HG02970 (cell line): ENCODE data around the gene SNX24.
"Not testable (repeated sequence)": the region's sequence is repeated elsewhere in the genome, so short reads cannot be mapped to it uniquely, and the experiment has no call there.

Experiments
- ATAC-seq: cut with Tn5 transposase; IDR thresholded peaks from one replicate; pipeline ENCODE4 v1.9.1; 2021; ENCODE audit warnings: mild to moderate bottlenecking, moderate library complexity, moderate number of reproducible peaks; ENCODE audit not compliant: unreplicated experiment, low FRiP score

The SNX24 gene

GRCh38 chr5:122957457-122957856 lies 112.0 kb downstream of the SNX24 start:
- ATAC-seq = no peak

- ATAC-seq = no peak
Measured at GRCh38 chr5:122959740-122960445, 114.5 kb downstream of the SNX24 start.

- no peak for ATAC-seq
Measured at GRCh38 chr5:122963305-122963704, 117.9 kb downstream of the SNX24 start.

- no peak for ATAC-seq
Measured at GRCh38 chr5:122965111-122965510, 119.7 kb downstream of the SNX24 start.

GRCh38 chr5:122967085-122967484 lies 121.7 kb downstream of the SNX24 start:
- peak; percentile 39 for ATAC-seq

GRCh38 chr5:122967625-122968024 lies 122.2 kb downstream of the SNX24 start:
- ATAC-seq = peak; percentile 86

- peak; percentile 5 for ATAC-seq
Measured at GRCh38 chr5:122968056-122968455, 122.6 kb downstream of the SNX24 start.

- no peak for ATAC-seq
Measured at GRCh38 chr5:122971333-122971732, 125.9 kb downstream of the SNX24 start.

GRCh38 chr5:122972877-122973276 lies 127.5 kb downstream of the SNX24 start:
- no peak for ATAC-seq

- not testable (repeated sequence) for ATAC-seq
Measured at GRCh38 chr5:122973759-122974158, 128.3 kb downstream of the SNX24 start.

GRCh38 chr5:122974251-122974650 lies 128.8 kb downstream of the SNX24 start:
- not testable (repeated sequence) for ATAC-seq

GRCh38 chr5:122977319-122977718 lies 131.9 kb downstream of the SNX24 start:
- no peak for ATAC-seq

GRCh38 chr5:122978068-122978467 lies 132.7 kb downstream of the SNX24 start:
- ATAC-seq = no peak

GRCh38 chr5:122978644-122979297 lies 133.4 kb downstream of the SNX24 start:
- no peak for ATAC-seq

GRCh38 chr5:122981846-122982245 lies 136.4 kb downstream of the SNX24 start:
- no peak for ATAC-seq

- no peak for ATAC-seq
Measured at GRCh38 chr5:122982376-122982775, 137.0 kb downstream of the SNX24 start.

- no peak for ATAC-seq
Measured at GRCh38 chr5:122984425-122984824, 139.0 kb downstream of the SNX24 start.

GRCh38 chr5:122985006-122985700 lies 139.7 kb downstream of the SNX24 start:
- ATAC-seq = no peak

GRCh38 chr5:122985954-122986721 lies 140.7 kb downstream of the SNX24 start:
- ATAC-seq = peak; percentile 66

GRCh38 chr5:122996091-122996490 lies 150.7 kb downstream of the SNX24 start:
- ATAC-seq = no peak

GRCh38 chr5:122997294-122997693 lies 151.9 kb downstream of the SNX24 start:
- no peak for ATAC-seq
